Raji (cell line): ENCODE results near the gene ROR2.

Experiments used
- POLR2A ChIP-seq: IDR thresholded peaks from 2 replicates; pipeline ENCODE4 v1.6.1; 2011; ENCODE audit warnings: low read depth, low read length, control low read depth; ENCODE audit not compliant: insufficient read depth

The ROR2 gene

DNA sequence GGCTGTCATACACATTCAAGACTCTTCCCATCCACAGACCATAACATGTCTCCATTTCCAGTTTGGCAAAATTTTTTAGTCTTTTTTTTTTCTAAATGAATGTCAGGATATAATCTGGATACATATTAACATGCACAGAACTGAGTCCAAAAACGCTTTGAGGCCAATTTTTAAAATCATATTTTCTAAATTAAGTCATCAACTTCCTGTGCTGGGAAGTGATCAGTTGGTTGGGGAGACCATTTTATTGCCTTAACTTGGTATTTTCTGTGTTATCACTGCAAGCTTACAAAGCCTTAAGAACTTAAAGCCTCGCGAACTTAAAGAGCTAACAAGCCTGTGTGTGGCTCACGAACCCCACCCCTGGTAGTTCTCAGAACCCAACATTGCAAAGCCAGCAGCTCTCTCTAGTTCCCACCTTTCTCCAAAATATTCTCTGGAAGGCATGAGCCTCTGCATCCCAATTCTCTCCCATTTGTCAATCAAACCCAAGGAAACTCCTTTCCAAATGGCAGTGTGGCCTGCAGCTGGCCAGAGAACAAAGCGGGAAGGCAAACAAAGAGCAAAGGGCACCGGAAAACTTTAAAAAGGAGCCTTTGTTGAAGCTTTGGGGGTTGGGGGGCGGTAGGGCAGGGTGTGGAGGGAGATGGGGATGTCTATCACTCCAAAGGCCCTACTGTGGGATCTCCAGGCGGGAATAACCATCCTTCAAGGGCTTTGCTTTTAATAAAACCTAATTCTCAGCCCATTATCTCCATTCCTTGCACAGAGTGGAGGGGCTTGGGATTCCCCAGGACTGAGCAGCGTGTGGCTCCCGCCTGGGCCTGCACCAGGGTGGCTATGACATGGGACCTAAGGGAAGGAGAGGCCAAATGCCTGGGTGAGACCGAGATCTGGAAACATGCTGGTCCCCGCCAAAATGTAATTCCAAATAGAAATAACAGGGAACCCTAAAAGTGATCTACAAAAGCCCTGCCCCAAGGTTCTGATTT, 65.0 kb downstream of the ROR2 start:
- TF ChIP-seq POLR2A, result no peak

DNA sequence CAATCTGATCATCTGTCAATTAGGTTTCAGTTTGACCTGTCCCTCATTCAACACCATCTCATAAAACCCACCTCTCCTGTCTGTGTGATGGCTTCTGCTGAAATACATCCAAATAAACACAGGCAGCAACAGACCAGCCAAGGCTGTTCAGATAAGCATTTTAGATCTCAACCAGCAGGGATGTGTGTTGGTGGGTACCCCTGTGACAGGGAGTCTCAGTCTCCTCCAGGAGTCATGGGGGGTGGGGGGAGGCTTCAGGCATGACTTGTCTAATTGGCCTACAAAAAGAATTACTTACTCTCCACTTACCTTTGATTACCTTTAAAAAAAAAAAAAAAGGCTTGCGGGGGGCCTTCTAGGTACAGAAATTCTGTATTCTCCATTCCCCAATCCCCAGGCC, 65.9 kb downstream of the ROR2 start:
- no peak for TF ChIP-seq POLR2A

DNA sequence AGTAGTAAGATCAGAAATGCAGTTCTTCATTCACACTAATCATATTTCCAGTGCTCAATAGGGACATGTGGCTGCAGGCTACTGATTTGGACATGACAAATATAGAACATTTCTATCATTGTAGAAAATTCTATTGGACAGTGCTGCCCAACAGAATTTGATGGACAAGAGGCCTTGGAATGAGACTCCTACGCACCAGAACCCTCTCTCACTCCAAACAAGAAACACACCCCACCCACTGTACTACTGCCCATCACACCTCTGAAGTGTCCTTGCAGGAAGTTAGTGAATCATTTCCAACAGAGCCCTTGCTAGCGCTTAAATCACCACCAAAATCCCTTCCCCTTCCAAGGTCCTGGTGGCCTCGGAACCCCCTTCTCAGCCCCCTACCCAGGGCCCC, 66.5 kb downstream of the ROR2 start:
- TF ChIP-seq POLR2A, result no peak

DNA sequence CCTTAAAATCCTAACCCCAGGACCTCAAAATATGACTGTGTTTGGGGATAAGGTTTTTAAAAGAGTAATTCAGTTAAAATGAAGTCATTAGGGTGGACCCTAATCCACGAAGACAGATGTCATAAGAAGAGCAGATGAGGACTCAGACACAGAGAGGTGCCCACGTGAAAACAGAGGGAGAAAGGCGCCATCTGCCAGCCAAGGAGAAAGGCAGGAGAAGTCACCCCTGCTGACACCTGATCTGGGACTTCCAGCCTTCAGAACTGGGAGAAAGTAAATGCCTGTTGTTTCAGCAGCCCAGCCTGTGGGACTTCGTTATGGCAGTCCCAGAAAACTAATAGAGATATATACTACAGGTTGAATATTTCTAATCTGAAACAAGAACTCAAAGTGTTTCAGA, 67.4 kb downstream of the ROR2 start:
- no peak for TF ChIP-seq POLR2A

DNA sequence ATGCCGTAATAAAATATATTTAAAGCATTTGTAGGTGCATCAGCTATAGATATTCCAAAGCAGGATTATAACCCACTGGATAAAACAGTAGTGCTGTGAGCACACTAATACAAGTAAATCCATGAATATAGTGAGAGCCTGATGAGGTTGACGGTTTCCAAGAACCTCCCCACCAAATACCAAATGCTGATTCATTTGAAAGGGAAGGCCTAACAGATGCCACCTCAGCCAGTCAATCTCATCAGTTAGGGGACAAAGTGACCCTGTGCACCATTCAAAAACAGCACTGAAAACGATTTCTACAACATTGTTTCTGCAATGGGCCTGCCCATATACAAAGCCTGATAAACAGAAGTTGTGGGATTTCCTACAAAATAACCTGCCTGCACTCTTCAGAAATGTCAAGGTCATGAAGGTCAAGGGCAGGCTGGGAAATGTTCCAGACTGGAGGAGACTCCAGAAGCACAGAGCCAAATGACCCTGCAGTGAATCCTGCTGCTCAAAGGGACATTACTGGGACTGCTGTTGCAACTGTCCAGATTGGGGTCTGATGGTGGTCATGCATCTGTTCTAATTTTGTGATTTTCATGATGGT, 69.6 kb downstream of the ROR2 start:
- no peak for TF ChIP-seq POLR2A

DNA sequence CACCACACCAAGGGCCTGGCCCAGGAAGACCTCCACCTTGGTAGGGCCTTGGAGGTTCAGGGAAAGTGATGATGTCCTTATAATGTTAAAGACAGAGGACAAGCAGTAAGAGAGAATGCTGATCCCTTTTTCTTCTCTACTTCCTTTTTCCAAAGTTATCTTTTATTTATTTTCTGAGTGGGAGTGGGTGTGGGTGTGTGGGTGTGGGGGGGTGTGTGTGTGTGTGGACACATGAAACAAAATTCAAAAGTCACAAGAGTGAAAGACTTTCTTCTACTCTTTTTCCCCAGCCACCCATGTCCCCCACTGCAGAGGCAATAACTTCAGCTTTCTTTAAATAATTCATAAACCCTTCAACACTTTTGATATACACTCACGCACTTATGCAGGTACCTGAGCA, 70.8 kb downstream of the ROR2 start:
- no peak for TF ChIP-seq POLR2A

DNA sequence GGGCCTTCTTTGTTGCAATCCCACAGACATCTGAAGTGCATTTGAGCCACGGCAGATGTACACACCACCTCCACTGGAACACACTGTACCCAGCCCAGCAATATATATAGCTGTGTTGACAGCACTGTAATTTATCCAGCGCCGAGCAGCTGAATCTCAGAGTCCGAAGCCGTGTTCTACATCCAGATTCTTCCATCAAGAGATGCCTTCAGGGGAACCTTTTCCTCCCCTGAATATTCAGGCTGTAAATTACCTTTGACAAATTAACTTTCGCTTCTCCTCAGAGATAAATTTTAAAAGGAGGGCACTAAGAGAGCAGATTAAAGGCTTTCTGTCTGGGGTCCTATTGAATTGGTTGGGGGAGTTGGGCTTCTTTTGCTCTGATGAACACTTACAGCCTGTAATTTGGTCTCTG, 76.4 kb downstream of the ROR2 start:
- no peak for TF ChIP-seq POLR2A

DNA sequence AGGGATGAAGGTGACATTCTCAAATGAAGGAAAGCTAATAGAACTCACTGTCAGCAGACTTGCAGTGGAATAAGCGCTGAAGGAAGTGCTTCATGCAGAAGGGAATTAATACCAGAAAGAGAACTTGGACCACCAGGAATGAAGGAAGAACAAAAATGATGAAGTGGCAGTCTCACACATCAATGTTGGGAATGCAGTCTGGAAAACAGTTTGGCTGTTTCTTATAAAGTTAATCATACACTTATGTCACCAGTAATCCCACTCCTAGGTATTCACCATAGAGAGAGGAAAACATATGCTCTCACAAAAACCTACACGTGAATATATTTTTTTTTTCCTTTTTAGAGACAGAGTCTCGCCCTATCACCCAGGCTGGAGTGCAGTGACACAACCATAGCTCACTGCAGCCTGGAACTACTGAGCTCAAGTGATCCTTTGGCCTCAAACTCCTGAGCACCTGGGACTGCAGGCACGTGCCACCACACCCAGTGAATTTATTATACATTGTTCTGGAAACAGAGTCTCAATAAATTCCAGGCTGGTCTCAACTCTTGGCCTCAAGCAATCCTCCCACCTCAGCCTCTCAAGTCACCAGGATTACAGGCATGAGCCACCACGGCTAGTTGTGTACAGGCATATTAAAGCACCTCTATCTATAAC, 81.2 kb downstream of the ROR2 start:
- no peak for TF ChIP-seq POLR2A

DNA sequence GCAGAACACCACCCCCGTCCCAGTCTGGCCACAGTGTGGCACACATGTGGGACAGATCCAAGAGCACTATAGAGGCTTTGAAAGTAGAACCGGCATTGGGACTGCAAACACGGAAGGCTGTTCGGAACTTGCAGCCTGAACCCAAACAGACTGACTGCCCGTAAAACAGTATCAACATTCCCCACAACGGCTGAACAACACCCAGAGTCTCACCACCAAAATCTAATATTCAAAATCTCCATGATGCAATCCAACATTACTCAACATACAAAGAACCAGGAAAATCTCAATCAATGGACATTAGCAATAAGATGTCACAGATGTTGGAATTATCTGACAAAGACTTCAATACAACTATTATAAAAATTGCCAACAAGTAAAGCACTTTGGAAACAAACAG, 82.3 kb downstream of the ROR2 start:
- TF ChIP-seq POLR2A, result no peak

DNA sequence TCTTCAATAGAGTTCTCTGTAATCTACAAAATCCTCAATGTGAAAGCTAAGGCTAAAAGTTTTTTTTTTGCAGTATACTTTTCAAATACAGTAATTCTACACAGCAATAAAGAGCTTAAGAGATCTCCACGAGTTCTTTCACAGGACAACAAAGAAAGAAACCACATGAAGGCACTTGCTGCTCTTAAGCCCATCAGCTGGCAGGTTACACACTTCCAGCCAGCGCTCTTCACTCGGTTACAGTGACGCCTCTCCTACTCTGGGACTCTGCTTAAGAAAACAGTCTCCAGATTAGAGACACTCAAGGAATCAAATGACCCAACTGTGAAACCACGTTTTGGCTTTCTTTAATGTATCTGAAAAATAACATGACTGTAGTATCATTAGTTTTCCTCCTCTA, 85.0 kb downstream of the ROR2 start:
- TF ChIP-seq POLR2A, result no peak

DNA sequence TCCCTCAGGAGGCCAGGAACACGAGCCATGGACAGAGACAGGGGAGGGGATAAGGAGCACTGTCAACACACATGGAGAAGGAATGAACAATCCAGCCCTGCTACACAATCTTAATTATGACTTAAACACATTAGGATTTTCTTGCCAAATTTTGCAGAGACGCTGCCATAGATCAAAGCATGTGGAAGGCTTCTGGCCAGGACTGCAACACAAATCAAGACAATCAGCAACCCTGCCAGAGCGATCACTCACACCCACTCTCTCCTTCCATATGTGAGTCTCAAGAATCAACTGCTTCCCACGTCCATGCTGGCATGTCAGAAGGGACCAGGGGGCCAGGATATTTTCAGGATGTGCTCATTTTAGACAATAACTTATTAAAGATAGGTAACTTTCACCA, 85.6 kb downstream of the ROR2 start:
- TF ChIP-seq POLR2A, result no peak

DNA sequence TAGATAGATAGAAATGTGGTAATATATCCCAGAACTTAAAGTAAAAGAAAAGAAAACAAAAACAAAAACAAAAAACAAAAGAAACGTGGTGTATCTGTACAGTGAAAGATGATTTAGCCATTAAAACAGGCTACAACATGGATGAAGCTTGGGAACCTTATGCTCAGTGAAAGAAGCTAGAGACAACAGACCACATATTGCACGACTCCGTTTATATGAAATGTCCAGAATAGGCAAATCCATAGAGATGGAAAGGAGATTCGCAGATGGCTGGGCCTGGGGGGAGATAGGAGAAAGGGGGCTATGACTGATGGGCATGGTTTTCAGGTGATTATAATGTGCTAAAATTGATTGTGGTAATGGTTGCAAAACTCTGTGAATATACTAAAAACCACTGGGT, 86.6 kb downstream of the ROR2 start:
- no peak for TF ChIP-seq POLR2A

DNA sequence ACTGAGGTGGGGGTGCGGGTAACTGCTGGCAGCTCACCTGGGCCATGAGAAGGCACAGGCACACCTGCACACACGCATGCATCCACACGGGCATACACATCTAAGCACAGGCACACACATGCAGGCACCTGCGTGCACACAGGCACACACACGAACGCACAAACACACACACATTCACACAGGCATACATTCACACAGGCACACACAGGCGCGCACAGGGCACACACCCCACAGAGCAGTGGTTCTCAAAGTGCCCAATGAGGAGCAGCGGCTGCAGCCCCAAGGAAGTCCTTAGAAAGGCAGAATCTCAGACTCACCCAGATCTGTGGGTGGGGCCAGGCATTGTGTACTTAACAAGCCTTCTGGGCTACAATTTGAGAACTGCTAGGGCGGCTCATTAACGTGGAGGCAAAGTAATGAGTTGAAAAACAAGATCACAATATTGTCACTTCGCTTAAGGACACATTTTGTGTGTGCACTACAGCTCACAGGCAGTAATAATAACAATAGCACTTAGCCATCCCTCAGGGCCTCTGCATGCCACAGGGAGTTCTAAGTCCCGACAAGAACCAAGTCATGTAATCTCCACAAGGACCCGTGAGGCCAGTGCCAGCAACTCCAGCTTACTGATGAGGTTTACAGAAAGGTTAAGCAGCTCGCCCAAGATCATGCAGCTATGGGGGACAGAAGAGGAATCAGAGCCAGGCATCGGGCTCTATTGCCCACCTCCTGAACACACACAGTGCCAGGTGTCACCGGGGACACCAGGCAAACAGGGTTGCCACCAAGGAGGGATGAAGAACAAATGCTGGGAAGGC, 91.6 kb downstream of the ROR2 start:
- TF ChIP-seq POLR2A, result no peak

DNA sequence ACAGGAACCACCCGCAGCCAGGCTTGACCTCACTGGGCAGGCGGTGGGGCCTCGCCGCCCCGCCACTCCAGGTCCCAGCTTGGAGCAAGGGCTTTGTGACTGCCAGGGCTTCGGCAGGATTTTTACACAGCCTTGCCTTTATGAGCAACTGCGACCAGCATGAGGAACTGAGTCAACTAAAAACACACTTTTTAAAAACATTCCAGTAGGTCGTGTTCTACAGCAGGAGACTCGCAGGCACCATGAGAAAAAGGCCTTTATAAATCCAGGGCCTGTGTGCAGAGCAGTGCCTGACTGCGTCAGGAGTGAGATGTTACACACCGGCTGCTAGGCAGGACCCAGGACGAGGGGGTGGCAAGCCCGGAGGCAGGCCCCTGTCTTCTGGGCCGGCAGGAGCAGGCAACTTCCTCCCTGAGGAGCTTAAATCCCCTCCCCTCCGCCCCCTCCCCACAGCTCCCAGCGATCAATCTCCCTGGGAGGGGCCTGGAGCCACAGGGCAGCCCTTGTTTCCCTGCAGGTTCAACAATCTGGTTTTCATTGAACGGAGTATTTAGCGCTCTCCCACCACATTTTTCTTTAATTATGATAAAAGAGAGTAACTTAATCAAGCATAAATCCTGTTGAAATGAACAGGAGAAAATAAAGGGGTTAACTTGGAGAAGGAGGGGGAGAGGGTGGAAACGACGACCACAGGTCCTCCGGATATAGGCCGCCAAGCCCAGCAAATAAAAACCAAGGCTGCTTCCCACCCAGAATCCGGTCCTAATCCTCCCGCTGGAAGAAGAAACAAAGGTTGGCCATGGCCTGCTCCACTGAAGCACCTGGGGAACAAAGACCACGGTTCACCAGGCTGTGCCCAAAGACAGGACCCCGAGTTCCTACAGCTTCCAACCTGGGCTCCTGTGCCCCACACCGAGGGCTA, 92.5 kb downstream of the ROR2 start:
- TF ChIP-seq POLR2A, result no peak

DNA sequence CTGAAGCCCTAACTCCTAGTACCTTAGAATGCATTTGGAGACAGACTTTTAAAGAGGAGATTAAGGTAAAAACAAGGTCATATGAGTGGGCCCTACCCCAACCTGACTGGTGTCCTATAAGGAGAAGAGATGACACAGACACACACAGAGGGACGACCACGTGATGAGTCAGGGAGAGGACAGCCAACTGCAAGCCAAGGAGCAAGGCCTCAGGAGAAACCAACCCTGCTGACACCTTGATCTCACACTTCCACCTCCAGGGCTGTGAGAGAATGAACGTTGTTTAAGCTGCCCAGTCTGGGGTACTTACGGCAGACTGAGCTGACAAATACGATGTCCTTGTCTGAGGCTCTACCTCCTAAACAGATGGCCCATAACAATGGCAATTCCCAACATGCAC, 93.6 kb downstream of the ROR2 start:
- TF ChIP-seq POLR2A, result no peak

DNA sequence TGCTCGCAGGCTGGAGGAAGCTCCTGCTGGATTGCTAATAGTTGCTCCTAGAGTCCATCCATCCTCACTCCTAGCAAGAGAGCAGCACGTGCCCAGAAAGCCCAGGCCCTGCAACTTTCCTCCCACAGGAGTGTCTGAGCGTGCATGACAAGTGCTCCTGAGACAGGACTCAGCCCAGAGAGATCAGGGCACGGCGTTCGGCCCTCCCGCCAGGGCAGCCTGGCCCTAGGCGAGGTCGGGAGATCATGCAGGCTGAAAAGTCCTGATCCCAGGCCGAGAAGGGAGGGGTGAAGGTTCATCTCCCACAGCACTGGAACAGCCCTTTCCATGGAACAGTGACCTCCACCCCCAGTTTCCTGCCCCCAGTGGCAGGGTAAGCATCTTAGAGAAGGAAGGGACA, 94.8 kb downstream of the ROR2 start:
- TF ChIP-seq POLR2A, result no peak
